Measurements from ENCODE around the gene TSPAN7. TPM values are rescaled to one million over a fixed set of nuclear protein-coding genes. Genes with fewer than 3 reads are reported as not detected.

Gene TSPAN7
- total and polyA plus RNA-seq, 2 of the 4 experiments (the other 2 are of a cell fraction), result not detected

DNA sequence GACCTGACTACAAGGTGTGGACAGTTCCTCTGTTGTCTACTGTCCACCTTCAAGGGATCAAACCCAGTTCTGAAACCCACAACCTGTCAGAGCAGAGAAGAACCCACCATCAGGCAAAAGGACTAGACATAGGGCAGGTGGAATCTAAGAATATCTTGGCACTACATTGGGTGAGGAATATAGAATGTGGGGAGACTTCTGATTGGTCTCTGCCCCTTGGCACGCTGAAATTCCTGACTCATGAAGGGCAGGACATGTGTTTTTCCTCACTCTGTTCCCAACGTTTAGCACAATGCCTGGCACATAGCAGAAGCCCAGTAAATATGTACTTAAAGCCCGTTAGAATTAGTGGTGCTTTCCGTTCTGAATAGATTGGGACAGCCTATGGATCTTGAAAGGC lies 59.3 kb downstream of the TSPAN7 start:
- DNase-seq (no peak), ATAC-seq (ENCODE audit: low read depth) (no peak)
- H2AK5ac ChIP-seq (ENCODE audit: low read depth, low read length), result no peak overlapping the region
- in situ Hi-C loops (cut with MboI; ENCODE audit: low sequenced_read_pairs), result no loop called here
- H3K9ac ChIP-seq (ENCODE audit: low read depth, low read length), result no peak overlapping the region
- no peak overlapping the region for H2AFZ ChIP-seq (replicated peaks; ENCODE audit: low read length, poor library complexity)
- H2BK20ac ChIP-seq (ENCODE audit: low read depth, low read length), result no peak overlapping the region
- H2BK15ac ChIP-seq (ENCODE audit: low read depth, low read length), result no peak overlapping the region
- H3K4me2 ChIP-seq (ENCODE audit: low read depth, low read length), result no peak overlapping the region
- H4K91ac ChIP-seq (ENCODE audit: insufficient read depth, low read depth, low read length), result no peak overlapping the region
- no peak overlapping the region for H3K18ac ChIP-seq (ENCODE audit: low read depth, low read length)
- H4K20me1 ChIP-seq (ENCODE audit: insufficient read depth, low read length), result no peaks in the 10 kb centered on the region
- no peaks in the 10 kb centered on the region for H3K36me3 ChIP-seq (ENCODE audit: control insufficient read depth, insufficient read depth, low read length)
- no peak overlapping the region for H3K4me3 ChIP-seq (ENCODE audit: insufficient read depth, low read depth, low read length)
- H3K9me1 ChIP-seq (ENCODE audit: insufficient read depth, low read length), result no peaks in the 10 kb centered on the region
- H3K4ac ChIP-seq (ENCODE audit: low read depth, low read length), result no peak overlapping the region
- no peaks in the 10 kb centered on the region for H3K79me1 ChIP-seq (ENCODE audit: low read depth in 1 of 2, low read length in 2 of 2)
- intact Hi-C loops (cut with micrococcal nuclease), result no loop called here
- ChIA-PET POLR2A (ENCODE audit: unreplicated experiment) (no interaction called here), CTCF (no interaction called here)
- no CpG with 5 or more reads among the region's 4 CpGs for WGBS, 2 experiments (ENCODE audit: extremely low coverage in 2 of 2, insufficient read length in 1 of 2)
- H2BK120ac ChIP-seq (ENCODE audit: low read depth, low read length), result no peak overlapping the region
- dilution Hi-C loops (cut with HindIII; ENCODE audit: low sequenced_read_pairs, unreplicated experiment), result no loop called here
- H2AK9ac ChIP-seq (replicated peaks; ENCODE audit: low read depth, low read length, poor library complexity), result no peak overlapping the region
- peaks cover 8% of the 10 kb centered on the region for H3K27me3 ChIP-seq (ENCODE audit: control insufficient read depth, insufficient read depth, low read length)
- H4K8ac ChIP-seq (ENCODE audit: low read depth in 2 of 2, low read length in 2 of 2), result no peak overlapping the region
- no peaks in the 10 kb centered on the region for H3K4me1 ChIP-seq (ENCODE audit: control insufficient read depth, insufficient read depth, low read length)
- BruUV-seq (replicated peaks), result no TSS peak
- no peak overlapping the region for H3K14ac ChIP-seq (replicated peaks; ENCODE audit: low read depth, low read length)
- no peak for TF ChIP-seq RAD21 (IDR thresholded peaks at IDR 0.05; ENCODE audit: low read length)
- no peak for TF ChIP-seq NFE2L2 (IDR thresholded peaks at IDR 0.05; ENCODE audit: low read depth, low read length)
- TF ChIP-seq RFX5 (IDR thresholded peaks at IDR 0.05; ENCODE audit: low read depth, low read length), result no peak
- TF ChIP-seq BHLHE40 (IDR thresholded peaks at IDR 0.05; ENCODE audit: low read depth, low read length), result no peak
- no peak for TF ChIP-seq MAFK (IDR thresholded peaks at IDR 0.05; ENCODE audit: low read depth, low read length)
- TF ChIP-seq MXI1 (IDR thresholded peaks at IDR 0.05; ENCODE audit: borderline replicate concordance, low read depth, low read length), result no peak
- no peak for TF ChIP-seq FOS (IDR thresholded peaks at IDR 0.05; ENCODE audit: low read depth, low read length)
- TF ChIP-seq SMC3 (IDR thresholded peaks at IDR 0.05; ENCODE audit: low read depth, low read length), result no peak
- TF ChIP-seq CEBPB (IDR thresholded peaks at IDR 0.05; ENCODE audit: low read depth, low read length), result no peak
- TF ChIP-seq, protein P1, sequence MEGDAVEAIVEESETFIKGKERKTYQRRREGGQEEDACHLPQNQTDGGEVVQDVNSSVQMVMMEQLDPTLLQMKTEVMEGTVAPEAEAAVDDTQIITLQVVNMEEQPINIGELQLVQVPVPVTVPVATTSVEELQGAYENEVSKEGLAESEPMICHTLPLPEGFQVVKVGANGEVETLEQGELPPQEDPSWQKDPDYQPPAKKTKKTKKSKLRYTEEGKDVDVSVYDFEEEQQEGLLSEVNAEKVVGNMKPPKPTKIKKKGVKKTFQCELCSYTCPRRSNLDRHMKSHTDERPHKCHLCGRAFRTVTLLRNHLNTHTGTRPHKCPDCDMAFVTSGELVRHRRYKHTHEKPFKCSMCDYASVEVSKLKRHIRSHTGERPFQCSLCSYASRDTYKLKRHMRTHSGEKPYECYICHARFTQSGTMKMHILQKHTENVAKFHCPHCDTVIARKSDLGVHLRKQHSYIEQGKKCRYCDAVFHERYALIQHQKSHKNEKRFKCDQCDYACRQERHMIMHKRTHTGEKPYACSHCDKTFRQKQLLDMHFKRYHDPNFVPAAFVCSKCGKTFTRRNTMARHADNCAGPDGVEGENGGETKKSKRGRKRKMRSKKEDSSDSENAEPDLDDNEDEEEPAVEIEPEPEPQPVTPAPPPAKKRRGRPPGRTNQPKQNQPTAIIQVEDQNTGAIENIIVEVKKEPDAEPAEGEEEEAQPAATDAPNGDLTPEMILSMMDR (conservative IDR thresholded peaks at IDR 0.05; ENCODE audit: low read depth, low read length), result no peak
- TF ChIP-seq ELK1 (IDR thresholded peaks at IDR 0.05; ENCODE audit: borderline replicate concordance, low read depth, low read length), result no peak
- TF ChIP-seq RCOR1 (IDR thresholded peaks at IDR 0.05; ENCODE audit: insufficient replicate concordance, low read length), result no peak
- TF ChIP-seq POLR2A (IDR thresholded peaks at IDR 0.05; ENCODE audit: low read depth, low read length), result no peak
- no peak for TF ChIP-seq USF2 (IDR thresholded peaks at IDR 0.05; ENCODE audit: low read depth, low read length)
- TF ChIP-seq CHD1 (IDR thresholded peaks at IDR 0.05; ENCODE audit: low read depth, low read length), result no peak
- H4K5ac ChIP-seq (ENCODE audit: low read depth, low read length), result no peak overlapping the region
- no peak overlapping the region for H3K23ac ChIP-seq (ENCODE audit: low read depth, low read length)
- H3K56ac ChIP-seq (ENCODE audit: extremely low read depth, insufficient read depth, low read length), result no peak overlapping the region
- H2BK5ac ChIP-seq (ENCODE audit: low read depth, low read length, poor library complexity, severe bottlenecking), result no peak overlapping the region
- no peaks in the 10 kb centered on the region for H3K9me3 ChIP-seq (ENCODE audit: control insufficient read depth, insufficient read depth, low read length)
- H3K27ac ChIP-seq (ENCODE audit: insufficient read depth, low read length), result no peak overlapping the region

Measured in IMR-90 (cell line).